ENCODE data around the gene SNAPC2.

SNAPC2 gene

DNA sequence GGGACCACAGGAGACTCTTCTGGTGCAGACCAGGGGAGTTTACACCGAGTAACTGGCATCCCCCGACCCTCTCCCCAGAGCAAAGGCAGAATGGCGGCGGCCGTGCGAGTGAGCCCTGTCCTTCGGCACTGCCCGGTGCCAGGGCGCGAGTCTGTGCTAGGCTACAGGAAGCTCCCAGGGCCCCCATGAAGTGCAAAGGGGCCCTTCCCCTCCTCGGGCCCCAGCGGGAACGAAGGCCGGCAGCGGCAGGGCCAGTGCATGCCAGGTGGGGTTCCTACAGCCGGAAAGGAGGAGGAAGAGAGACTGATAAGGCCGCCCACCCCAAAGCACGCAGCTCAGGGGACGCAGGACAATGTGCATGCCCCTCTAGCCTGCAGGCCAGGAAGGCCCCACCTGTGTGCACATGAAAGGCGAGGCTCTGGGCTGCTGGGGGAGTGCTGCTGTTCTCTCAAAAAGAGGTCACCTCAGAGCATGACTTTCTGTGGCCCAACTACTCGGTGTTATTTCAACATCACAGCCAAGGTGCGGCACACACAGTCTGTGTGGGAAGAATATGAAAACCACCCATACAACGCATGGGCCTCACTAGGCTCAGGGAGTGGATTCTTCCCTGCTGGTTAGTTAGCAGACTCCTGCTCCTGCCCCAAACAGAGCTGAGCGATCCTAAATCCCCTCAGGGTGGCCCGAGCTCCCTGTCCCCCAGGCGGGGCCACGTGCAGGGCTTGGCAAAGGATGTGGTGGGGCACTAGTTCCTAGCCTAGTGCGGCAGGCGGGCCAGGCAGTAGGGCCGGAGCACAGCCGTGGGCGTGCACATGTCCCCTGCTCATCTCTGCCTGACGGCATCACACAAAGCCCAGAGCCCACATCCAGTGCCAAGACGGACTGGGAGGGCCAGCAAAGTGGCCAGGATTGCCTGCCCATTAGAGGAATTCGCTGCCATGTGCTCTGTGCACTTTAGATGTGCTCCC lies 51.7 kb downstream of the SNAPC2 start:
- DNase-seq = no peak
